ENCODE measurements around the gene CKB.

The CKB gene

DNA sequence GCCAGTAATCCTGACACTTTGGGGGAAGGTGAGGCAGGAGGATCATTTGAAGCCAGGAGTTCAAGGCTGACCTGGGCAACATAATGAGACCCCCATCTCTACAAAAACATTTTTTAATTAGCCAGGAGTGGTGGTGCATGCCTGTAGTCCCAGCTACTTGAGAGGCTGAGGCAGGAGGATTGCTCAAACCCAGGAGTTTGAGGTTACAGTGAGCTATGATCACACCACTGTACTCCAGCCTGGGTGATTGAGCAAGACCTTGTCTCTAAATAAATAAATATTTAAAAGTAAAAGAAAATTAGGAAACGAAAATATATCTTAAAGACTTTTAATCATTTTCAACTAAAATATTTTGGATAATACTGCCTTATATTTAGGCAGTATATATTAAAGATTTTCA, 25.9 kb downstream of the CKB start:
- Mint-ChIP-seq H3K27me3 (no peaks in the 10 kb centered on the region), H3K4me3 (no peak overlapping the region), H3K36me3 (ENCODE audit: low read depth) (peaks cover 66% of the 10 kb centered on the region), H3K4me1 (ENCODE audit: low read depth) (no peaks in the 10 kb centered on the region), H3K9me3 (no peaks in the 10 kb centered on the region), H3K27ac (no peak overlapping the region)
- intact Hi-C loops (cut with micrococcal nuclease), result no loop called here

DNA sequence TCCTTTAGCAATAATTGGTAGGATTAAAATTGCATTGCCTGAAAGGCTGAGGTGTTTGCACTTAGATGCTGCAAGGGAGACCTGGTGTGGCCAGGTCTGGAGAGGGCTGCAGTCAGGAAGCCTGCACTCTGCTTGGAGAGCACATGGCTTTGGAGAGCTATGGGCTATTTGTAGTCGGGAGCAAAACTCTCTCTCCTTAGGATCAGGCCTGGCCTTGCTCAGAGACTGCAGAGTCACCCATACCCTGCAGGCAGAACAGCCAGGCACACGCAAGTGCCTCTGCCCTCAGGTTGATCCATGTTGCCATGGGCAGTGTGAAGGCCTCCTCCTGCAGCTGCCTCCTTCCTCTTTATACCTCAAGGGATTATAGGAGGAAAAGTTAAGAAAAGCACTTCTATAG, 26.8 kb downstream of the CKB start:
- H3K4me3 Mint-ChIP-seq, result no peak overlapping the region
- H3K4me1 Mint-ChIP-seq (ENCODE audit: low read depth), result no peaks in the 10 kb centered on the region
- intact Hi-C loops (cut with micrococcal nuclease), result no loop called here
- no peak overlapping the region for H3K27ac Mint-ChIP-seq
- no peaks in the 10 kb centered on the region for H3K27me3 Mint-ChIP-seq
- peaks cover 66% of the 10 kb centered on the region for H3K36me3 Mint-ChIP-seq (ENCODE audit: low read depth)
- no peaks in the 10 kb centered on the region for H3K9me3 Mint-ChIP-seq

DNA sequence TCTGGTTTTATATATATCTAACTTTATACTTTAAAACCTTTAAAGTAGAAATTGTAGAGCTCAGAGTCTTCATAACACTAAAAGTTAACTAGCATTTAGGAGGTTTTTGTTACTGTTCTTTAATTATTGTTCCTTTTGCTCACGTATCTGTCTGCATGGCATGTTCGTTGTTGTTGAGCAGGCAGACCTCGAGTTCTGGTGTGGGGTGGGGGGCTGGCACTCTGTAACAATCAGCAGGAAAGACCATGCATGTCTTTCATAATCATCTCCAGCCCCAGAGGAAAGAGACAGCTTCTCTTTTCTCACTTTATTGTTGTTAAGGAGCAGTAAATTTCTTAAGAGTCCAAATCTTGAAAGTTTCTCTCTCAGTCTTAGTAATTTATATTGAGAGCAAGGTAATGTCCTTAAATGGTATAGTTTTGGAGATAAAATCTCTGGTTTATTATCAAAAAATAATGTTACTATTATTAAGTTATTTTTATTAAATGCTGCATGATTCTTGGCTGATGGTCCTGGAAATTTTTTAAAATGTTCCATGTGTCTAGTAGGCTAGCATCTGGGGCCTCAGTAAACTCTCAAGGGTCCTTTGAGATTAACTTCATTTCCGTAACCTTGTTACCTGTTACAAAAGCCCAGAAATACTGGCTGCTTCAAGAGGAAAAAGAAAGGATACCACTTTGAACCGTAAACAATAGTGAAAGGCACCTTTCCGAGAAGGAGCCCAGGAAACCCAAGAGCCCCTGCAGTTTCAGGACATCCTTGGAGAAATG, 30.3 kb downstream of the CKB start:
- no peaks in the 10 kb centered on the region for H3K4me1 Mint-ChIP-seq (ENCODE audit: low read depth)
- peaks cover 85% of the 10 kb centered on the region for H3K36me3 Mint-ChIP-seq (ENCODE audit: low read depth)

DNA sequence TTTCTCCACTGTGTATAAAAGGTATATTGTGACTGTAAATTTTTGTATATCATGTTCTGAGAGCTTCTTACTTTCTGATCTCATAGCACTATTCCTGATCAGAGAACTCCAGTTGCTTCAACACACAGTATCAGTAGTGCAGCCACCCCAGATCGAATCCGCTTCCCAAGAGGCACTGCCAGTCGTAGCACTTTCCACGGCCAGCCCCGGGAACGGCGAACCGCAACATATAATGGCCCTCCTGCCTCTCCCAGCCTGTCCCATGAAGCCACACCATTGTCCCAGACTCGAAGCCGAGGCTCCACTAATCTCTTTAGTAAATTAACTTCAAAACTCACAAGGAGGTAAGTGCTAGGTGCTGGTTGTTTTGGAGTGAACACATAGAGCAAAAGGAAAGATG, 30.9 kb downstream of the CKB start:
- no peak overlapping the region for H3K4me3 Mint-ChIP-seq
- H3K9me3 Mint-ChIP-seq, result no peaks in the 10 kb centered on the region
- no peaks in the 10 kb centered on the region for H3K27me3 Mint-ChIP-seq
- H3K27ac Mint-ChIP-seq, result no peak overlapping the region
- intact Hi-C loops (cut with micrococcal nuclease), result no loop called here
- peaks cover 89% of the 10 kb centered on the region for H3K36me3 Mint-ChIP-seq (ENCODE audit: low read depth)
- no peaks in the 10 kb centered on the region for H3K4me1 Mint-ChIP-seq (ENCODE audit: low read depth)

More for the DNA sequence above, 30.3 kb downstream of the CKB start:
- intact Hi-C loops (cut with micrococcal nuclease), result no loop called here
- H3K4me3 Mint-ChIP-seq, result no peak overlapping the region
- H3K9me3 Mint-ChIP-seq, result no peaks in the 10 kb centered on the region
- H3K27ac Mint-ChIP-seq, result no peak overlapping the region
- H3K27me3 Mint-ChIP-seq, result no peaks in the 10 kb centered on the region

DNA sequence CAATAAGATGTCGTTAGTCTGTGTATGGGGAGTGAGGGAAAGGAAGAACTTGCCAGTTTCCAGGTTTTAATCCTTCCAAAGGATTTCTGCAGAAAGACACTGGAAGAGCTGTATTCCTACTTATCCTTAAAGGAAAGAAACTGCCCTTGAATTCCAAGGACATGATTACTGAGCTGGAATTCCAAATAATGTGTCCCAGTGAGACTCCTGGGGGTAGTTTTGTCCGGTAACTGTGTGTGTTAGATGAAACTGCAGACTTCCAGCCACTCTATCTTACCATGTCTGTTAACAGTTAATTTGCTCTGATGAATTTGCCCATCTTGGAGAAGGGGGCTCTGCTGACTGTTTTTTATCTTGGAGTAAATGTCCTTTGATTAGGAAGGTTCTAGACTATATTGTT, 33.0 kb downstream of the CKB start:
- no peaks in the 10 kb centered on the region for H3K27me3 Mint-ChIP-seq
- H3K4me3 Mint-ChIP-seq, result no peak overlapping the region
- H3K4me1 Mint-ChIP-seq (ENCODE audit: low read depth), result no peaks in the 10 kb centered on the region
- H3K36me3 Mint-ChIP-seq (ENCODE audit: low read depth), result peaks cover 78% of the 10 kb centered on the region
- H3K9me3 Mint-ChIP-seq, result no peaks in the 10 kb centered on the region
- no peak overlapping the region for H3K27ac Mint-ChIP-seq
- intact Hi-C loops (cut with micrococcal nuclease), result no loop called here

DNA sequence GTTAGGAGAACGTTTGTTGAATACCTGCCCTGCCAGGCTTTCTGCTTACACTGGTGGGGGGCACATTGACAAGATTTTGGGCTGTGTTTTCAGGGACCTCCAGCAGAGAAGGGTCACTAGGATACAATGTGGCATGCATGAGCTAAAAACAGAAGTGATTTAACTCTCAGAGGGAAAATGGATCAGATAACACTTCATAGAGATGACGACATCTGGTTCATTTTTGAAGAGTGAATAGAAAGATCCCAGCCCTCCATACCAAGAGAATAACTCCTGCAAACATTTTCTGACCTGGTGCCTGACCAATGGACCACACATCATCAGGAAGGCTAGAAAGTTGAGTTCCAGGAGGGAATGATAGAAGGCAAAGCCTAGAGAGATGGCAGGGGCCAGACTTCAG, 33.7 kb downstream of the CKB start:
- intact Hi-C loops (cut with micrococcal nuclease), result no loop called here
- Mint-ChIP-seq H3K4me1 (ENCODE audit: low read depth) (no peaks in the 10 kb centered on the region), H3K4me3 (no peak overlapping the region), H3K36me3 (ENCODE audit: low read depth) (peaks cover 78% of the 10 kb centered on the region), H3K27me3 (no peaks in the 10 kb centered on the region), H3K27ac (no peak overlapping the region), H3K9me3 (no peaks in the 10 kb centered on the region)

DNA sequence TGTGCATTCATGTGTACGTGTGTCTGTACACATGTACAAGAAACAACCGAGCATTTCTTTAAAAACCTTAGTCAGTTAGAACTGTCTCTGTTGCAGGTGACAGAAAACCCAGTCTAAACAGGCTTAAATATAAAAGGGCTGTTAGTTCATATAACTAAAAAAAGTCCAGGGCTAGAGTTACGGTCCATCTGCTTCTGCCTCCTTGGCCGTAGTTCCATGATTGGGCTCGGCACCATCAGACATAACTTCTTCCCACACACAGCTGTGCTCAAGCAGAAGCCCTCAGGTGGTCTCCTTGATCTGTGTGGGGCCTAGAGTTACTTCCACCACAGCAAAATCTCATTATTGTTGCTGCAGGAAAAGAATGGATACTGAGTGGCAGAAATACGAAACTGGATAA, 34.6 kb downstream of the CKB start:
- intact Hi-C loops (cut with micrococcal nuclease), result no loop called here
- Mint-ChIP-seq H3K27me3 (no peaks in the 10 kb centered on the region), H3K36me3 (ENCODE audit: low read depth) (peaks cover 77% of the 10 kb centered on the region), H3K4me3 (no peak overlapping the region), H3K27ac (no peak overlapping the region), H3K9me3 (no peaks in the 10 kb centered on the region), H3K4me1 (ENCODE audit: low read depth) (no peaks in the 10 kb centered on the region)

DNA sequence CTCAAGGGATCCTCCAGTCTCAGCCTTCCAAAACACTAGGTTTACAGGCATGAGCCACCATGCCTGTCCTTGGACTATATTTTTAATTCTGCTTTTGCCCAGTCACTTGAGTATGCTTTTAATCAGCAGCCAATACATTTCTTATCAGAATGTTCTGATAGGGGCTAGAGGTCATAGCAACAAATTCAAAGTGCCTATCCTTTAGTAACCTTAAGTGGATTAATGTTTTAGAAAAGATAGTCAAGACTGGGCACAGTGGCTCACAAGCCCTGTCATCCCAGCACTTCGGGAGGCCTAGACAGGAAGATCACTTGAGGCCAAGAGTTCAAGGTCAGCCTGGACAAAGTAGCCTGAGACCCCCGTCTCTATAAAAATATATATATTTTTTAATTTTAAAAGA, 37.1 kb downstream of the CKB start:
- Mint-ChIP-seq H3K4me1 (ENCODE audit: low read depth) (peaks cover 11% of the 10 kb centered on the region), H3K27me3 (no peaks in the 10 kb centered on the region), H3K27ac (no peak overlapping the region), H3K36me3 (ENCODE audit: low read depth) (peaks cover 81% of the 10 kb centered on the region), H3K9me3 (no peaks in the 10 kb centered on the region), H3K4me3 (no peak overlapping the region)
- intact Hi-C loops (cut with micrococcal nuclease), result no loop called here

DNA sequence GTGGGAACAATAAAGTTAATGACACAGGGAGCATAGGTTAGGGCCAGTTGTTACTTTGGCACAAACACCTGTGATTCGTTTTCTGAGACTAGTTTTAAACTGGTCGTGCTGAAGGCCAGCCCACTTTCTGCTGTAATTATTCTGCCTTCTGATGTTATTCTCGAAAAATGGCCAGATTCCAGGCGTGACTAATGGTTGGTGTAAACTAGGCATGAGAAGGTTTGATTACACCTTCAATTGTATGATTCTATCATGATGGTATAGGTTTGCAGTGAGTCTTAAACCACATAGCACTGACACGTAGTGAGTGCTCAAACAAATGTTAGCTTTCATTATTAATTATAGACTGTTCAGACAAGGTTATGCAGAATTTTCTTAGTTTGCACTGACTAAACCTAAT, 39.0 kb downstream of the CKB start:
- peaks cover 18% of the 10 kb centered on the region for H3K4me1 Mint-ChIP-seq (ENCODE audit: low read depth)
- no peak overlapping the region for H3K27ac Mint-ChIP-seq
- no peaks in the 10 kb centered on the region for H3K27me3 Mint-ChIP-seq
- intact Hi-C loops (cut with micrococcal nuclease), result no loop called here
- H3K9me3 Mint-ChIP-seq, result no peaks in the 10 kb centered on the region
- peaks cover 82% of the 10 kb centered on the region for H3K36me3 Mint-ChIP-seq (ENCODE audit: low read depth)
- no peak overlapping the region for H3K4me3 Mint-ChIP-seq

DNA sequence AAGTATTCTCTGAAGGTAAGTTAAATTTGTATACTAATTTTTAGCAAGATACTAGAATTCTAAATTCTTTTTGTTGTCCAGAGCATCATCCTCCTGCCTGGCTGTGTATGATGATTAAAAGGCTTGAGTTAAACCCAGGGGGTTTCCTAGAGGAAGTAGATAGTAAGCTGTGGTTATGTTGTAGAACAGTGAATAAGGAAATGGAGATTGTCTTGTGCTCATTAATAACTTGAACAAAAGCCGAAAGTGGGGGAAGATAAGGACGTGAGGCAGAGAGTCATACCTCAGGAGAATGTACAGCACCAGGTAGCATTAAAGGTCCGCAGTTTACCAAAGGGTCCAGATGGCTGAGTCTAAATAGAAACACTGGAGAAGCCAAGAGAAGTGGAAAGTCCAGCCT, 42.0 kb downstream of the CKB start:
- H3K27ac Mint-ChIP-seq, result peak overlapping the region; percentile 86
- peaks cover 90% of the 10 kb centered on the region for H3K36me3 Mint-ChIP-seq (ENCODE audit: low read depth)
- H3K4me3 Mint-ChIP-seq, result peak overlapping the region; percentile 41
- no peaks in the 10 kb centered on the region for H3K9me3 Mint-ChIP-seq
- H3K27me3 Mint-ChIP-seq, result no peaks in the 10 kb centered on the region
- intact Hi-C loops (cut with micrococcal nuclease), result no loop called here
- peaks cover 18% of the 10 kb centered on the region for H3K4me1 Mint-ChIP-seq (ENCODE audit: low read depth)

DNA sequence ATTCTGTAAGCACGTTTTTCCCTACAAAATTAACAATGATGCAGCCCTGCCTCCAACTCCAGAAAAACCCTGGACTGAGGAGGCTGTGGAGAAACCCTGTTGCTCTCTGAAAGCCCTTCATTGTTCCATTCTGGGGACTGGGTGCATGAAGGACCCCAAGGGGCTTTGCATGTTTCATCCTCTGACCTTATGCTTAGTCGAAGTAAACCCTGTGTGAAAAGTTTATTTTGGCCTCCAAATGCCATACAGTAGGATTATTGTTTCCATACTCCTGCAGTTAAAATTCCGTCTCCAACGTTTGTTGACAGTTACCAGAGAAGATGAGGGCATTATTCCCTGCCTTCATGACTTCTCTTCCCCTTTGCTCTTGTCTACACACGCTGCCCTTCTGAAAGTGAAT, 46.0 kb downstream of the CKB start:
- Mint-ChIP-seq H3K9me3 (no peaks in the 10 kb centered on the region), H3K4me1 (ENCODE audit: low read depth) (peaks cover 18% of the 10 kb centered on the region), H3K27me3 (no peaks in the 10 kb centered on the region), H3K27ac (no peak overlapping the region), H3K36me3 (ENCODE audit: low read depth) (peaks cover 99% of the 10 kb centered on the region), H3K4me3 (no peak overlapping the region)
- intact Hi-C loops (cut with micrococcal nuclease), result no loop called here

DNA sequence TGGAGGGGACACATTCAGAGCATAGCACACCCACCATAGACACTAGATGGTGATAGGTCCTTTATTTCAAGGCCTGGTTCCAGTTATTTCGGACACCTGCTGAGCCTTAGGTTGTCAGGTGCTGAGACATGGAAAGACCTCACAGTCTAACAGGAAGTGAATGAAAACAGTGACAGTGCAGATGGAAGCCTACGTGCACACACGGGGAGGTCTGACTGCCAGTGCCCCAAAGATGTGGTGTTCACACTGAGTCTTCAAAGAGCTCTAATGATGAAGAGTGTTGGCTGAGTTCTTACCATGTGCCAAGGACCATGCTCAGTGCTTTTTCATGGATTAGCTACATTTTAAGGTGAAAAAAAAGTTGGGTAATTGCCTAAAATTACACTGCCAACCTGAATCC, 46.6 kb downstream of the CKB start:
- no peak overlapping the region for H3K27ac Mint-ChIP-seq
- intact Hi-C loops (cut with micrococcal nuclease), result no loop called here
- H3K27me3 Mint-ChIP-seq, result no peaks in the 10 kb centered on the region
- H3K36me3 Mint-ChIP-seq (ENCODE audit: low read depth), result peaks cover 99% of the 10 kb centered on the region
- H3K4me3 Mint-ChIP-seq, result no peak overlapping the region
- H3K9me3 Mint-ChIP-seq, result no peaks in the 10 kb centered on the region
- H3K4me1 Mint-ChIP-seq (ENCODE audit: low read depth), result peaks cover 13% of the 10 kb centered on the region

DNA sequence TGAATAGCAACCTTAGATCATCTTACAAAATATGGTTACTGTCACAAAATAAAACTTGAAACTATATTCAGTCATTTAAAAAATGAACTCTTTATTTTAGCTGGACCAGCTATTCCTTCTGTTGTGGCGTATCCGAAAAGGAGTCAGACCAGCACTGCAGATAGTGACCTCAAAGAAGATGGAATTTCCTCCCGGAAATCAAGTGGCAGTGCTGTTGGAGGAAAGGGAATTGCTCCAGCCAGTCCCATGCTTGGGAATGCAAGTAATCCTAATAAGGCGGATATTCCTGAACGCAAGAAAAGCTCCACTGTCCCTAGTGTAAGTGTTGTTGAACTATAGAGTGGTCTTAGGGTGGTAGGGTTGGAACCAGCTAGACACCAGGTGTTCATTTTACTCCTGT, 47.7 kb downstream of the CKB start:
- H3K4me3 Mint-ChIP-seq, result no peak overlapping the region
- peaks cover 100% of the 10 kb centered on the region for H3K36me3 Mint-ChIP-seq (ENCODE audit: low read depth)
- H3K27me3 Mint-ChIP-seq, result no peaks in the 10 kb centered on the region
- H3K9me3 Mint-ChIP-seq, result no peaks in the 10 kb centered on the region
- intact Hi-C loops (cut with micrococcal nuclease), result no loop called here
- H3K4me1 Mint-ChIP-seq (ENCODE audit: low read depth), result peaks cover 1% of the 10 kb centered on the region
- H3K27ac Mint-ChIP-seq, result no peak overlapping the region

DNA sequence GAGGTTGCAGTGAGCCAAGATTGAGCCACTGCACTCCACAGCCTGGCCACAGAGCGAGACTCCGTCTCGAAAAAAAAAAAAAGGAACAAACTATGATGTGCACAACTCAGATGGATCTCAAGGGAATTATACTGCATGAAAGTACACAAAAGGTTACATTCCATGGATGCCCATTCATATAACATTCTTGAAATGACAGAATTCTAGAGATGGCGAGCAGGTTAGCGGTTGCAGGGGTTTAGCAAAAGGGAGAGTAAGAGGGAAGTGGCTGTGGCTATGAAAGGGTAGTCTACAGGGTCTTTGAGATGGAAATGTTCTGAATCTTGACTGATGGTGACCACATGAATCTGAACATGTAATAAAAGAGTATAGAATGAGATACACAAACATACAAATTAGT, 49.7 kb downstream of the CKB start:
- H3K27ac Mint-ChIP-seq, result no peak overlapping the region
- H3K27me3 Mint-ChIP-seq, result no peaks in the 10 kb centered on the region
- H3K4me1 Mint-ChIP-seq (ENCODE audit: low read depth), result no peaks in the 10 kb centered on the region
- no peak overlapping the region for H3K4me3 Mint-ChIP-seq
- H3K36me3 Mint-ChIP-seq (ENCODE audit: low read depth), result peaks cover 100% of the 10 kb centered on the region
- intact Hi-C loops (cut with micrococcal nuclease), result no loop called here
- H3K9me3 Mint-ChIP-seq, result no peaks in the 10 kb centered on the region
